ENCODE data around the gene RAPGEF3.

DNA sequence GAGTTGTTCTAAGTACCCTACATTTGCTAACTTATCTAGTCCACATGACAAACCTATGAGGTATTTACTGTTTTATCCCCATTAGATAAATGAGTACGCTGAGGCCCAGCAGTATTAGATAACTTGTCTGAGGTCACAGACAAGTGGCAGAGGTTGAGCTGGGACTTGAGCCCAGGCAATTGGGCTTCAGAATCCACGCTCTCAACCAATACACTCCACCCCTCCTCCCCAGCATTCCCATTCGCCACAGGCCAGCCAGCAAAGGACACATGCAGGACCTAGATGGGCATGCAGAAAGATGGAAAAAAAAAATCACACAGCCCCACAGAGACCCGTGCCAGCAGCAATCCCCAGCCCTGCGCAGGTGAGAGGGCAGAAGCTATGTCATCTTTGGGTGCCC, 48.7 kb upstream of the RAPGEF3 start:
- TF ChIP-seq PPARA (CRISPR knock-in tag; IDR thresholded peaks at IDR 0.05; ENCODE audit: borderline replicate concordance) = no peak
- TF ChIP-seq, protein P1, sequence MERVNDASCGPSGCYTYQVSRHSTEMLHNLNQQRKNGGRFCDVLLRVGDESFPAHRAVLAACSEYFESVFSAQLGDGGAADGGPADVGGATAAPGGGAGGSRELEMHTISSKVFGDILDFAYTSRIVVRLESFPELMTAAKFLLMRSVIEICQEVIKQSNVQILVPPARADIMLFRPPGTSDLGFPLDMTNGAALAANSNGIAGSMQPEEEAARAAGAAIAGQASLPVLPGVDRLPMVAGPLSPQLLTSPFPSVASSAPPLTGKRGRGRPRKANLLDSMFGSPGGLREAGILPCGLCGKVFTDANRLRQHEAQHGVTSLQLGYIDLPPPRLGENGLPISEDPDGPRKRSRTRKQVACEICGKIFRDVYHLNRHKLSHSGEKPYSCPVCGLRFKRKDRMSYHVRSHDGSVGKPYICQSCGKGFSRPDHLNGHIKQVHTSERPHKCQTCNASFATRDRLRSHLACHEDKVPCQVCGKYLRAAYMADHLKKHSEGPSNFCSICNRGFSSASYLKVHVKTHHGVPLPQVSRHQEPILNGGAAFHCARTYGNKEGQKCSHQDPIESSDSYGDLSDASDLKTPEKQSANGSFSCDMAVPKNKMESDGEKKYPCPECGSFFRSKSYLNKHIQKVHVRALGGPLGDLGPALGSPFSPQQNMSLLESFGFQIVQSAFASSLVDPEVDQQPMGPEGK (CRISPR knock-in tag; IDR thresholded peaks at IDR 0.05; ENCODE audit: borderline replicate concordance) = no peak
- no peak for TF ChIP-seq GLIS3 (CRISPR knock-in tag; IDR thresholded peaks at IDR 0.05)
- TF ChIP-seq ZC3H10 (CRISPR knock-in tag; IDR thresholded peaks at IDR 0.05) = no peak
- TF ChIP-seq ESRRG (CRISPR knock-in tag; IDR thresholded peaks at IDR 0.05) = no peak
- no peak for TF ChIP-seq ZNF8 (CRISPR knock-in tag; IDR thresholded peaks at IDR 0.05)
- no peak for TF ChIP-seq ISL1 (CRISPR knock-in tag; IDR thresholded peaks at IDR 0.05)
- TF ChIP-seq ARNTL (CRISPR knock-in tag; IDR thresholded peaks at IDR 0.05; ENCODE audit: borderline replicate concordance, low read depth) = no peak
